Measurements from ENCODE around the gene SYNGR2. TPM values are rescaled to one million over a fixed set of nuclear protein-coding genes. Genes with fewer than 3 reads are reported as not detected.
A peak's percentile ranks its signal among the peaks of the same experiment; 100 is the strongest.

Gene SYNGR2
- total and polyA plus RNA-seq, 2 donors (not counting 1 experiment from before 2014, with no cell fraction given), result 390 to 442 TPM

GRCh38 chr17:78122931-78123249 is 45.5 kb upstream of the SYNGR2 start:
- Histone ChIP-seq H2AFZ (ENCODE audit: insufficient read depth, low read depth, low read length, poor library complexity, severe bottlenecking) (no peak overlapping the region), H4K20me1 (ENCODE audit: control insufficient read depth, insufficient read depth, low read length, poor library complexity, severe bottlenecking) (peaks cover 94% of the 10 kb centered on the region), H3K9me3 (ENCODE audit: control extremely low read depth in 1 of 3, control insufficient read depth in 2 of 3, insufficient read depth in 1 of 3, low read length in 2 of 3) (no peaks in the 10 kb centered on the region), H3K4me1 (ENCODE audit: control insufficient read depth in 2 of 2, insufficient read depth in 2 of 2, low read length in 2 of 2) (peaks cover 68 to 73% of the 10 kb centered on the region in 2 donors), H3K9ac (ENCODE audit: low read length) (no peak overlapping the region), H3K79me2 (ENCODE audit: control insufficient read depth, insufficient read depth, low read length) (peaks cover 75% of the 10 kb centered on the region), H3K27me3 (replicated peaks in 1 of 4; ENCODE audit: control extremely low read depth in 1 of 4, control insufficient read depth in 3 of 4, insufficient read depth in 4 of 4, low read length in 3 of 4) (no peaks in the 10 kb centered on the region), H3K4me2 (replicated peaks; ENCODE audit: low read depth, low read length, poor library complexity, severe bottlenecking) (peak overlapping the region; percentile 21), H3K27ac (ENCODE audit: low read length in 2 of 2) (peak overlapping the region in 1 of 2 donors; percentile 77), H3K4me3 (ENCODE audit: control extremely low read depth in 1 of 5, extremely low read depth in 1 of 5, insufficient read depth in 1 of 5, low read depth in 2 of 5, low read length in 4 of 5) (no peak overlapping the region), H3K36me3 (replicated peaks in 1 of 2; ENCODE audit: control extremely low read depth in 1 of 2, control insufficient read depth in 1 of 2, extremely low read depth in 1 of 2, insufficient read depth in 2 of 2, low read length in 1 of 2) (peaks cover 8 to 87% of the 10 kb centered on the region in 2 experiments)
- 96% methylated on average over 2 of the region's 4 CpGs for WGBS (ENCODE audit: insufficient coverage)
- Mint-ChIP-seq H3K27ac (peak overlapping the region; percentile 93), H3K9me3 (ENCODE audit: insufficient read depth) (no peaks in the 10 kb centered on the region), H3K4me1 (peaks cover 72% of the 10 kb centered on the region), H3K27me3 (no peaks in the 10 kb centered on the region), H3K4me3 (peak overlapping the region; percentile 53)
- TF ChIP-seq EZH2 (IDR thresholded peaks at IDR 0.05; ENCODE audit: borderline replicate concordance, insufficient read depth, low read depth, low read length, poor library complexity, severe bottlenecking), result no peak
- no peak for TF ChIP-seq CTCF (IDR thresholded peaks at IDR 0.05)
- POLR2A ChIA-PET, result interaction anchor here (5.5 kb wide), 1 partner anchor 11 kb away, joined by 31 read pairs; no protein-coding TSS in a partner anchor
- no peak for ATAC-seq (ENCODE audit: low read depth)
- intact Hi-C loops (cut with micrococcal nuclease), result no loop called here
- no peak for DNase-seq
- CTCF ChIA-PET, result interaction anchor here (1.1 to 13.9 kb wide), 4 partner anchors 9 to 70 kb away, joined by 3 to 169 read pairs (median 12); partner anchors contain the start of gene SYNGR2

GRCh38 chr17:78123258-78123929 is 45.0 kb upstream of the SYNGR2 start:
- DNase-seq (peak; percentile 5), ATAC-seq (ENCODE audit: low read depth) (no peak)
- POLR2A ChIA-PET, result interaction anchor here (0.5 to 22.6 kb wide), 5 partner anchors 10 to 52 kb away, joined by 4 to 432 read pairs (median 10); partner anchors contain the start of gene SYNGR2
- CTCF ChIA-PET, result interaction anchor here (1.0 to 13.9 kb wide), 5 partner anchors 12 to 299 kb away, joined by 3 to 169 read pairs (median 16); partner anchors contain the start of gene SYNGR2
- H3K4me3 Mint-ChIP-seq, result peak overlapping the region; percentile 68
- 99% methylated on average over 5 of the region's 5 CpGs for WGBS (ENCODE audit: insufficient coverage)
- peaks cover 8 to 84% of the 10 kb centered on the region in 2 experiments for H3K36me3 ChIP-seq (replicated peaks in 1 of 2; ENCODE audit: control extremely low read depth in 1 of 2, control insufficient read depth in 1 of 2, extremely low read depth in 1 of 2, insufficient read depth in 2 of 2, low read length in 1 of 2)
- no peaks in the 10 kb centered on the region for H3K9me3 ChIP-seq (ENCODE audit: control extremely low read depth in 1 of 3, control insufficient read depth in 2 of 3, insufficient read depth in 1 of 3, low read length in 2 of 3)
- peak overlapping the region; percentile 100 for H3K4me2 ChIP-seq (replicated peaks; ENCODE audit: low read depth, low read length, poor library complexity, severe bottlenecking)
- TF ChIP-seq CTCF (IDR thresholded peaks at IDR 0.05) (no peak), EZH2 (IDR thresholded peaks at IDR 0.05; ENCODE audit: borderline replicate concordance, insufficient read depth, low read depth, low read length, poor library complexity, severe bottlenecking) (no peak)
- no peaks in the 10 kb centered on the region for H3K27me3 Mint-ChIP-seq
- no peak overlapping the region for H3K4me3 ChIP-seq (ENCODE audit: control extremely low read depth in 1 of 5, extremely low read depth in 1 of 5, insufficient read depth in 1 of 5, low read depth in 2 of 5, low read length in 4 of 5)
- no peaks in the 10 kb centered on the region for H3K9me3 Mint-ChIP-seq (ENCODE audit: insufficient read depth)
- H3K27ac Mint-ChIP-seq, result peak overlapping the region; percentile 93
- no peaks in the 10 kb centered on the region for H3K27me3 ChIP-seq (replicated peaks in 1 of 4; ENCODE audit: control extremely low read depth in 1 of 4, control insufficient read depth in 3 of 4, insufficient read depth in 4 of 4, low read length in 3 of 4)
- H3K9ac ChIP-seq (ENCODE audit: low read length), result no peak overlapping the region
- H2AFZ ChIP-seq (ENCODE audit: insufficient read depth, low read depth, low read length, poor library complexity, severe bottlenecking), result no peak overlapping the region
- peaks cover 70% of the 10 kb centered on the region for H3K4me1 Mint-ChIP-seq
- peaks cover 78% of the 10 kb centered on the region for H3K79me2 ChIP-seq (ENCODE audit: control insufficient read depth, insufficient read depth, low read length)
- intact Hi-C loops (cut with micrococcal nuclease), result no loop called here
- H3K4me1 ChIP-seq (ENCODE audit: control insufficient read depth in 2 of 2, insufficient read depth in 2 of 2, low read length in 2 of 2), result peaks cover 68 to 73% of the 10 kb centered on the region in 2 donors
- H4K20me1 ChIP-seq (ENCODE audit: control insufficient read depth, insufficient read depth, low read length, poor library complexity, severe bottlenecking), result peaks cover 94% of the 10 kb centered on the region
- H3K27ac ChIP-seq (ENCODE audit: low read length in 2 of 2), result peak overlapping the region; percentile 62 to 77

Measured in B cell (primary cell).